ENCODE measurements around the gene PRKAA1.
"Not testable (repeated sequence)": the region's sequence is repeated elsewhere in the genome, so short reads cannot be mapped to it uniquely, and the experiment has no call there.

The PRKAA1 gene

GRCh38 chr5:40801771-40802562, 3.8 kb upstream of the PRKAA1 start:
- no peak for DNase-seq (ENCODE audit: low read depth, low spot score)
- ChIA-PET CTCF (interaction anchor here (1.3 kb wide), 1 partner anchor 10 kb away, joined by 3 read pairs; no protein-coding TSS in a partner anchor), POLR2A (no interaction called here)
- H3K4me3 ChIP-seq (ENCODE audit: low read depth, low read length) = no peak overlapping the region
- no peak for TF ChIP-seq CTCF (IDR thresholded peaks at IDR 0.05; ENCODE audit: insufficient read depth, low read length, missing control alignments)

- ChIA-PET POLR2A (no interaction called here), CTCF (interaction anchor here (0.6 to 1.0 kb wide), 5 partner anchors 16 to 262 kb away, joined by 3 to 4 read pairs (median 3); no protein-coding TSS in a partner anchor)
- DNase-seq (ENCODE audit: low read depth, low spot score) = no peak
These were observed 1.1 kb upstream of the PRKAA1 start for GRCh38 chr5:40799258-40799657.

GRCh38 chr5:40798801-40799210, 632 bp upstream of the PRKAA1 start:
- TF ChIP-seq CTCF (IDR thresholded peaks at IDR 0.05; ENCODE audit: insufficient read depth, low read length, missing control alignments) = peak; percentile 24
- CTCF ChIA-PET = interaction anchor here (0.6 to 1.0 kb wide), 6 partner anchors 17 to 262 kb away, joined by 3 to 5 read pairs (median 4); no protein-coding TSS in a partner anchor
- DNase-seq (ENCODE audit: low read depth, low spot score) = no peak
- peak overlapping the region; percentile 97 for H3K4me3 ChIP-seq (ENCODE audit: low read depth, low read length)
- POLR2A ChIA-PET = interaction anchor here (0.6 to 1.5 kb wide), 2 partner anchors 9 to 36 kb away, joined by 3 to 4 read pairs; partner anchors contain the start of gene RPL37

More at GRCh38 chr5:40799258-40799657, 1.1 kb upstream of the PRKAA1 start:
- no peak for TF ChIP-seq CTCF (IDR thresholded peaks at IDR 0.05; ENCODE audit: insufficient read depth, low read length, missing control alignments)
- H3K4me3 ChIP-seq (ENCODE audit: low read depth, low read length) = peak overlapping the region; percentile 97

GRCh38 chr5:40797273-40798011, 732 bp downstream of the PRKAA1 start:
- ChIA-PET CTCF (interaction anchor here (0.7 to 1.6 kb wide), 4 partner anchors 13 to 37 kb away, joined by 3 to 4 read pairs (median 4); no protein-coding TSS in a partner anchor), POLR2A (interaction anchor here (0.7 to 1.5 kb wide), 2 partner anchors 9 to 11 kb away, joined by 3 to 4 read pairs; no protein-coding TSS in a partner anchor)
- peak overlapping the region; percentile 95 for H3K4me3 ChIP-seq (ENCODE audit: low read depth, low read length)
- no peak for DNase-seq (ENCODE audit: low read depth, low spot score)
- no peak for TF ChIP-seq CTCF (IDR thresholded peaks at IDR 0.05; ENCODE audit: insufficient read depth, low read length, missing control alignments)

GRCh38 chr5:40796487-40796889, 1.7 kb downstream of the PRKAA1 start:
- peak overlapping the region; percentile 95 for H3K4me3 ChIP-seq (ENCODE audit: low read depth, low read length)
- no peak for DNase-seq (ENCODE audit: low read depth, low spot score)

GRCh38 chr5:40794877-40795276, 3.3 kb downstream of the PRKAA1 start:
- CTCF ChIA-PET = interaction anchor here (0.7 to 1.4 kb wide), 3 partner anchors 12 to 1441 kb away, joined by 3 to 4 read pairs (median 3); no protein-coding TSS in a partner anchor
- DNase-seq (ENCODE audit: low read depth, low spot score); POLR2A ChIA-PET; H3K4me3 ChIP-seq (ENCODE audit: low read depth, low read length): not testable (repeated sequence)

More at GRCh38 chr5:40796487-40796889, 1.7 kb downstream of the PRKAA1 start:
- ChIA-PET POLR2A (no interaction called here), CTCF (interaction anchor here (0.9 to 1.6 kb wide), 3 partner anchors 12 to 27 kb away, joined by 3 to 4 read pairs (median 4); no protein-coding TSS in a partner anchor)
- TF ChIP-seq CTCF (IDR thresholded peaks at IDR 0.05; ENCODE audit: insufficient read depth, low read length, missing control alignments) = no peak

GRCh38 chr5:40794340-40794739, 3.8 kb downstream of the PRKAA1 start:
- DNase-seq (ENCODE audit: low read depth, low spot score); POLR2A ChIA-PET; H3K4me3 ChIP-seq (ENCODE audit: low read depth, low read length): not testable (repeated sequence)
- CTCF ChIA-PET = interaction anchor here (0.7 to 1.4 kb wide), 3 partner anchors 12 to 1440 kb away, joined by 3 to 4 read pairs (median 3); no protein-coding TSS in a partner anchor

GRCh38 chr5:40792691-40793090, 5.5 kb downstream of the PRKAA1 start:
- not testable (repeated sequence) for DNase-seq (ENCODE audit: low read depth, low spot score)

More at GRCh38 chr5:40792691-40793090, 5.5 kb downstream of the PRKAA1 start:
- H3K4me3 ChIP-seq (ENCODE audit: low read depth, low read length); CTCF ChIA-PET: not testable (repeated sequence)
- POLR2A ChIA-PET = interaction anchor here (0.7 kb wide), 1 partner anchor 38 kb away, joined by 4 read pairs; no protein-coding TSS in a partner anchor

Measured in AG04449 (cell line).